Testis (tissue), 2 donors: ENCODE measurements around the gene MBD3L4.

Experiments used
- POLR2A ChIP-seq: fragments of 450-650 bp; IDR thresholded peaks from one replicate; pipeline ENCODE4 v1.6.1; 2017; ENCODE audit warnings: antibody characterized with exemption, mild to moderate bottlenecking, moderate library complexity
- TF ChIP-seq, protein P1 (sequence below), 3 experiments: fragments of 450-650 bp in 2 of 3; fragments of 200-600 bp in 1 of 3; sonication (generic) in 1 of 3; IDR thresholded peaks; one replicate each; pipeline ENCODE4 v1.5.1; 2016 to 2019; ENCODE audit warnings: antibody characterized with exemption in 3 of 3, mild to moderate bottlenecking in 2 of 3, moderate library complexity in 1 of 3

DNA sequence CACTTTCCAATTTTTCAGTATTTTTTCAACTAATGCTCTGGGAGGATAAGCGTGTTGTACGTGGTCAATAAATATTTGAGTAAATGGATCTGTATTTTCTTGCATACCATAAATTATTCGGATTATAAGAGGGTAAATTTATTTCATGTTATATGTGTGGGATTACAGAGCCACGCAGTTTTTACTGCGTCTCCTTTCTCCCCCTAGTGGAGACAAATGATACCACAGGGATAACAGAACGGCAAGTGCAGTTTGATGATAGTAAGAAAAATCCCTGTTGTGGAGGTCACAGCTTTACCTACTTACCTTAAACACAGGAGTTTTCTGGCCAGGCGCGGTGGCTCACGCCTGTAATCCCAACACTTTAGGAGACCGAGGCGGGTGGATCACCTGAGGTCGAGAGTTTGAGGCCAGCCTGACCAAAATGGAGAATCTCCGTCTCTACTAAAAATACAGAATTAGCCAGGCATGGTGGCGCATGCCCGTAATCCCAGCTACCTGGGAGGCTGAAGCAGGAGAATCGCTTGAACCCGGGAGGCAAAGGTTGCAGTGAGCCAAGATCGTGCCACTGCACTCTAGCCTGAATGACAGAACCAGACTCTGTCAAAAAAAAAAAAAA lies 35.6 kb downstream of the MBD3L4 start:
- TF ChIP-seq, protein P1, sequence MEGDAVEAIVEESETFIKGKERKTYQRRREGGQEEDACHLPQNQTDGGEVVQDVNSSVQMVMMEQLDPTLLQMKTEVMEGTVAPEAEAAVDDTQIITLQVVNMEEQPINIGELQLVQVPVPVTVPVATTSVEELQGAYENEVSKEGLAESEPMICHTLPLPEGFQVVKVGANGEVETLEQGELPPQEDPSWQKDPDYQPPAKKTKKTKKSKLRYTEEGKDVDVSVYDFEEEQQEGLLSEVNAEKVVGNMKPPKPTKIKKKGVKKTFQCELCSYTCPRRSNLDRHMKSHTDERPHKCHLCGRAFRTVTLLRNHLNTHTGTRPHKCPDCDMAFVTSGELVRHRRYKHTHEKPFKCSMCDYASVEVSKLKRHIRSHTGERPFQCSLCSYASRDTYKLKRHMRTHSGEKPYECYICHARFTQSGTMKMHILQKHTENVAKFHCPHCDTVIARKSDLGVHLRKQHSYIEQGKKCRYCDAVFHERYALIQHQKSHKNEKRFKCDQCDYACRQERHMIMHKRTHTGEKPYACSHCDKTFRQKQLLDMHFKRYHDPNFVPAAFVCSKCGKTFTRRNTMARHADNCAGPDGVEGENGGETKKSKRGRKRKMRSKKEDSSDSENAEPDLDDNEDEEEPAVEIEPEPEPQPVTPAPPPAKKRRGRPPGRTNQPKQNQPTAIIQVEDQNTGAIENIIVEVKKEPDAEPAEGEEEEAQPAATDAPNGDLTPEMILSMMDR (IDR thresholded peaks at IDR 0.05): no peak
- no peak for TF ChIP-seq POLR2A
